ENCODE measurements around the gene GPR176. TPM values are rescaled to one million over a fixed set of nuclear protein-coding genes. Genes with fewer than 3 reads are reported as not detected.

GPR176 gene
- total RNA-seq, 1 donor from 2014 or later = 0.23 TPM

GRCh38 chr15:39947401-39948197 is 27.5 kb upstream of the GPR176 start:
- intact Hi-C loops (cut with micrococcal nuclease) = loop anchor here (1.0 to 2.0 kb wide), 2 partner anchors 13 to 21 kb away; partner anchors contain the start of gene EIF2AK4

GRCh38 chr15:39946862-39947261 is 26.8 kb upstream of the GPR176 start:
- intact Hi-C loops (cut with micrococcal nuclease) = loop anchor here (1.0 to 2.0 kb wide), 2 partner anchors 13 to 22 kb away; partner anchors contain the start of gene EIF2AK4
- peaks cover 45% of the 10 kb centered on the region for H3K36me3 Mint-ChIP-seq (ENCODE audit: low read depth)
- no peak for DNase-seq (ENCODE audit: low spot score)

More at GRCh38 chr15:39947401-39948197, 27.5 kb upstream of the GPR176 start:
- DNase-seq (ENCODE audit: low spot score) = no peak
- Mint-ChIP-seq H3K36me3 (ENCODE audit: low read depth) (peaks cover 42% of the 10 kb centered on the region), H3K27ac (peak overlapping the region; percentile 82), H3K4me3 (peak overlapping the region; percentile 21), H3K9me3 (no peaks in the 10 kb centered on the region), H3K27me3 (ENCODE audit: insufficient read depth) (no peaks in the 10 kb centered on the region), H3K4me1 (ENCODE audit: low read depth) (peaks cover 32% of the 10 kb centered on the region)

GRCh38 chr15:39944726-39945125 is 24.7 kb upstream of the GPR176 start:
- H3K27ac Mint-ChIP-seq = no peak overlapping the region
- no peaks in the 10 kb centered on the region for H3K9me3 Mint-ChIP-seq
- H3K36me3 Mint-ChIP-seq (ENCODE audit: low read depth) = peaks cover 47% of the 10 kb centered on the region
- H3K27me3 Mint-ChIP-seq (ENCODE audit: insufficient read depth) = no peaks in the 10 kb centered on the region
- DNase-seq (ENCODE audit: low spot score) = no peak
- no peak overlapping the region for H3K4me3 Mint-ChIP-seq
- H3K4me1 Mint-ChIP-seq (ENCODE audit: low read depth) = peaks cover 39% of the 10 kb centered on the region
- intact Hi-C loops (cut with micrococcal nuclease) = no loop called here

More at GRCh38 chr15:39946862-39947261, 26.8 kb upstream of the GPR176 start:
- no peaks in the 10 kb centered on the region for H3K9me3 Mint-ChIP-seq
- no peak overlapping the region for H3K27ac Mint-ChIP-seq
- peaks cover 38% of the 10 kb centered on the region for H3K4me1 Mint-ChIP-seq (ENCODE audit: low read depth)
- H3K27me3 Mint-ChIP-seq (ENCODE audit: insufficient read depth) = no peaks in the 10 kb centered on the region
- no peak overlapping the region for H3K4me3 Mint-ChIP-seq

- DNase-seq (ENCODE audit: low spot score) = no peak
- Mint-ChIP-seq H3K27ac (no peak overlapping the region), H3K9me3 (no peaks in the 10 kb centered on the region), H3K27me3 (ENCODE audit: insufficient read depth) (no peaks in the 10 kb centered on the region), H3K4me3 (no peak overlapping the region), H3K4me1 (ENCODE audit: low read depth) (peaks cover 40% of the 10 kb centered on the region), H3K36me3 (ENCODE audit: low read depth) (peaks cover 50% of the 10 kb centered on the region)
- intact Hi-C loops (cut with micrococcal nuclease) = no loop called here
Measured at GRCh38 chr15:39942753-39943150, 22.7 kb upstream of the GPR176 start.

- no peak for DNase-seq (ENCODE audit: low spot score)
- H3K36me3 Mint-ChIP-seq (ENCODE audit: low read depth) = peaks cover 50% of the 10 kb centered on the region
- H3K27me3 Mint-ChIP-seq (ENCODE audit: insufficient read depth) = no peaks in the 10 kb centered on the region
- no peaks in the 10 kb centered on the region for H3K9me3 Mint-ChIP-seq
- H3K4me1 Mint-ChIP-seq (ENCODE audit: low read depth) = peaks cover 39% of the 10 kb centered on the region
- H3K27ac Mint-ChIP-seq = no peak overlapping the region
- no peak overlapping the region for H3K4me3 Mint-ChIP-seq
- intact Hi-C loops (cut with micrococcal nuclease) = no loop called here
Measured at GRCh38 chr15:39942101-39942752, 22.2 kb upstream of the GPR176 start.

GRCh38 chr15:39939487-39940452 is 19.7 kb upstream of the GPR176 start:
- intact Hi-C loops (cut with micrococcal nuclease) = no loop called here
- Mint-ChIP-seq H3K36me3 (ENCODE audit: low read depth) (peaks cover 42% of the 10 kb centered on the region), H3K4me1 (ENCODE audit: low read depth) (peaks cover 45% of the 10 kb centered on the region), H3K9me3 (no peaks in the 10 kb centered on the region), H3K27me3 (ENCODE audit: insufficient read depth) (no peaks in the 10 kb centered on the region), H3K4me3 (no peak overlapping the region), H3K27ac (no peak overlapping the region)
- no peak for DNase-seq (ENCODE audit: low spot score)

DNA sequence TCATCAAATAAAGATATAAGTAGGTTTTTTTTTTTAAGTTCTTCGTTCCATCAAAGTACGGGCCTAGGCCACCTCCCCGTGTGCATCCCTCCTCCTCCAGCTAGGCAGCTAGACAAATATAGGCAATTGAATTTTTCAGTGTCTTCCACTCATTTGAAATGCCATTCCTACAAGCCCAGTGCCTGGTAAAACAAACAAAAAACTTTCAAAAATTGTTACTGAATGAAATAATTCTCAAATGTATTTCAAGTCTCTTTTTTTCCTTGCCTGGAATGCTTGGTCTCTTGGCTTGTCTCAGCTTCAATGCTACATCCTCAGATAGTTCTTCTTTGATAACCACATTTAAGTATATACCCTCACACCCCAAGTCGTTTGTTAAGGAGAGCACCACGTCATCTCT is 17.6 kb upstream of the GPR176 start:
- intact Hi-C loops (cut with micrococcal nuclease) = no loop called here
- Mint-ChIP-seq H3K9me3 (no peaks in the 10 kb centered on the region), H3K36me3 (ENCODE audit: low read depth) (peaks cover 31% of the 10 kb centered on the region), H3K4me1 (ENCODE audit: low read depth) (peaks cover 54% of the 10 kb centered on the region), H3K27me3 (ENCODE audit: insufficient read depth) (no peaks in the 10 kb centered on the region), H3K4me3 (no peak overlapping the region), H3K27ac (no peak overlapping the region)
- DNase-seq (ENCODE audit: low spot score) = no peak

- Mint-ChIP-seq H3K27ac (no peak overlapping the region), H3K27me3 (ENCODE audit: insufficient read depth) (no peaks in the 10 kb centered on the region), H3K36me3 (ENCODE audit: low read depth) (peaks cover 28% of the 10 kb centered on the region), H3K4me1 (ENCODE audit: low read depth) (peaks cover 52% of the 10 kb centered on the region), H3K4me3 (peak overlapping the region; percentile 30), H3K9me3 (no peaks in the 10 kb centered on the region)
- intact Hi-C loops (cut with micrococcal nuclease) = no loop called here
- DNase-seq (ENCODE audit: low spot score) = no peak
Measured at GRCh38 chr15:39936681-39937080, 16.6 kb upstream of the GPR176 start.

DNA sequence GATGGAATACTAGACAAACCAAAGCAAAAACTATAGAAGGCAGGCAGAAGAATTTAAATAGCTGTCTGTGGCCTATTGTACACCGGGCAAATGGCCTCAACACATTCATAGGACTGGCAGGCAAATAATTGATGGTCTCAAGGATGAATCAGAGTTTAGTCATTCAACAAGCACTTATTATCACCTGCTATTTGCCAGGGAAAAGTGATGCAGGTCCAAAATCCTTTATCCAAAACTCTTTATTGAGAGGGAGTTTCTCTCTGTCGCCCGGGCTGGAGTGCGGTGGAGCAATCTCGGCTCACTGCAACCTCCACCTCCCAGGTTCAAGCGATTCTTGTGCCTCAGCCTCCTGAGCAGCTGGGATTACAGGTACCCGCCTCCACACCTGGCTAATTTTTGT is 16.1 kb upstream of the GPR176 start:
- no peak for DNase-seq (ENCODE audit: low spot score)
- Mint-ChIP-seq H3K27me3 (ENCODE audit: insufficient read depth) (no peaks in the 10 kb centered on the region), H3K36me3 (ENCODE audit: low read depth) (peaks cover 28% of the 10 kb centered on the region), H3K4me1 (ENCODE audit: low read depth) (peaks cover 52% of the 10 kb centered on the region), H3K9me3 (no peaks in the 10 kb centered on the region), H3K4me3 (peak overlapping the region; percentile 94), H3K27ac (no peak overlapping the region)
- intact Hi-C loops (cut with micrococcal nuclease) = no loop called here

- no peak for DNase-seq (ENCODE audit: low spot score)
- intact Hi-C loops (cut with micrococcal nuclease) = no loop called here
- Mint-ChIP-seq H3K4me3 (peak overlapping the region; percentile 94), H3K9me3 (no peaks in the 10 kb centered on the region), H3K27me3 (ENCODE audit: insufficient read depth) (no peaks in the 10 kb centered on the region), H3K36me3 (ENCODE audit: low read depth) (peaks cover 24% of the 10 kb centered on the region), H3K4me1 (ENCODE audit: low read depth) (peaks cover 52% of the 10 kb centered on the region), H3K27ac (no peak overlapping the region)
Measured at GRCh38 chr15:39935241-39935640, 15.2 kb upstream of the GPR176 start.

- no peak for DNase-seq (ENCODE audit: low spot score)
- intact Hi-C loops (cut with micrococcal nuclease) = loop anchor here (1.0 to 5.0 kb wide), 9 partner anchors 9 to 1482 kb away; partner anchors contain the start of genes BMF, BUB1B, FAM98B and FSIP1
Measured at GRCh38 chr15:39934397-39935071, 14.5 kb upstream of the GPR176 start.

DNA sequence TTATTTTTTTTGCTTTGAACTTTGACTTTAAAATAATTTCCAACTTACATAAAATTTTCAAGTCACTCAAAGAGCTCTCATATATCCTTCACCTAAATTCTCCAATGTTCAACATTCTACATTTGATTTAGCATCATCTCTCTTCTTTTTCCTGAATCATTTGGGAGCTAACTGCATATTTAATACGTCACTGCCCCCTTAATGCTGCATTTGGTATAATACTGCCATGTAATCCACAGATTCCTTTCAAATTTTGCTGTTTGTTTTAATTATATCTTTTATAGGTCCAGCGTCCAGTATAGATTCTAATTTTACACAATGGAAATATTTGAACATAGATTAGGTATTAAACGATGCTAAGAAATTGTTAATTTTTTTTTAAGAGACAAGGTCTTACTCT is 11.5 kb upstream of the GPR176 start:
- no peaks in the 10 kb centered on the region for H3K9me3 Mint-ChIP-seq

More at GRCh38 chr15:39934397-39935071, 14.5 kb upstream of the GPR176 start:
- Mint-ChIP-seq H3K27ac (peak overlapping the region; percentile 84), H3K4me3 (peak overlapping the region; percentile 94), H3K27me3 (ENCODE audit: insufficient read depth) (no peaks in the 10 kb centered on the region), H3K4me1 (ENCODE audit: low read depth) (peaks cover 49% of the 10 kb centered on the region), H3K36me3 (ENCODE audit: low read depth) (peaks cover 19% of the 10 kb centered on the region), H3K9me3 (no peaks in the 10 kb centered on the region)

More for the DNA sequence above, 11.5 kb upstream of the GPR176 start:
- no peak overlapping the region for H3K27ac Mint-ChIP-seq
- no peak for DNase-seq (ENCODE audit: low spot score)
- H3K36me3 Mint-ChIP-seq (ENCODE audit: low read depth) = peaks cover 11% of the 10 kb centered on the region
- H3K27me3 Mint-ChIP-seq (ENCODE audit: insufficient read depth) = no peaks in the 10 kb centered on the region
- H3K4me3 Mint-ChIP-seq = no peak overlapping the region
- peaks cover 29% of the 10 kb centered on the region for H3K4me1 Mint-ChIP-seq (ENCODE audit: low read depth)
- intact Hi-C loops (cut with micrococcal nuclease) = loop anchor here (5.0 kb wide), 4 partner anchors 176 to 1479 kb away; partner anchors contain the start of genes BMF, BUB1B and FAM98B
